GM12878 (cell line): ENCODE data around the gene KCNK1.

Experiments used
- ATF3 ChIP-seq: IDR thresholded peaks from 2 replicates; pipeline ENCODE4 v1.6.1; 2011; ENCODE audit warnings: low read depth, mild to moderate bottlenecking, low read length, moderate library complexity, borderline replicate concordance; ENCODE audit errors: extremely low read depth
- CREB1 ChIP-seq: IDR thresholded peaks from 2 replicates; pipeline ENCODE4 v1.6.1; 2012; ENCODE audit warnings: low read depth, mild to moderate bottlenecking, inconsistent platforms
- CTCF ChIP-seq, 3 experiments: IDR thresholded peaks in 2 of 3; conservative IDR thresholded peaks in 1 of 3; 2 replicates each; pipeline ENCODE4 v1.5.1; 2011; ENCODE audit warnings: low read depth in 3 of 3, low read length in 3 of 3, mild to moderate bottlenecking in 3 of 3, control low read depth in 2 of 3, moderate library complexity in 2 of 3, inconsistent platforms in 1 of 3, mixed read lengths in 1 of 3; ENCODE audit not compliant: control insufficient read depth in 2 of 3, insufficient read depth in 1 of 3; ENCODE audit errors: extremely low read depth in 1 of 3
- DPF2 ChIP-seq: fragments of 450-650 bp; IDR thresholded peaks from 2 replicates; pipeline ENCODE4 v1.6.1; 2017; ENCODE audit warnings: mild to moderate bottlenecking
- EGR1 ChIP-seq, 2 experiments: IDR thresholded peaks; 1 replicate in 1 of 2; 2 replicates in 1 of 2; pipeline ENCODE4 v1.6.1; 2011 to 2012; ENCODE audit warnings: low read depth in 2 of 2, low read length in 2 of 2, borderline replicate concordance in 1 of 2, mild to moderate bottlenecking in 1 of 2, moderate library complexity in 1 of 2
- ESRRA ChIP-seq: IDR thresholded peaks from 2 replicates; pipeline ENCODE4 v1.6.1; 2012; ENCODE audit warnings: mild to moderate bottlenecking, low read length, improper control_type of control experiment
- POLR2AphosphoS5 ChIP-seq: IDR thresholded peaks from 2 replicates; pipeline ENCODE4 v1.6.1; 2011; ENCODE audit warnings: mild to moderate bottlenecking, low read length, inconsistent platforms
- SMC3 ChIP-seq: IDR thresholded peaks from 2 replicates; pipeline ENCODE4 v1.6.1; 2011; ENCODE audit warnings: low read length, improper control_type of control experiment, borderline replicate concordance
- TCF12 ChIP-seq: IDR thresholded peaks from 2 replicates; pipeline ENCODE4 v1.6.1; 2011; ENCODE audit warnings: low read depth, mild to moderate bottlenecking, low read length
- ZZZ3 ChIP-seq: IDR thresholded peaks from 2 replicates; pipeline ENCODE4 v1.6.1; 2011; ENCODE audit warnings: low read depth; ENCODE audit not compliant: control insufficient read depth, insufficient read length

- TF ChIP-seq EGR1 (IDR thresholded peaks at IDR 0.05; ENCODE audit: borderline replicate concordance in 1 of 2, low read depth in 2 of 2, low read length in 2 of 2) (no peak), SMC3 (no peak), ZZZ3 (no peak), ESRRA (no peak), DPF2 (no peak), ATF3 (no peak), CTCF (IDR thresholded peaks at IDR 0.05 in 2 of 3, conservative IDR thresholded peaks at IDR 0.05 in 1 of 3; ENCODE audit: control insufficient read depth in 2 of 3, extremely low read depth in 1 of 3, insufficient read depth in 1 of 3, low read depth in 3 of 3, low read length in 3 of 3) (no peak), POLR2AphosphoS5 (no peak), CREB1 (no peak), TCF12 (no peak)
These were observed 50.3 kb downstream of the KCNK1 start for GRCh38 chr1:233664253-233664652.
